WI38 (cell line): ENCODE data around the gene GIPC2.
"Not testable (repeated sequence)": the region's sequence is repeated elsewhere in the genome, so short reads cannot be mapped to it uniquely, and the experiment has no call there.

ENCODE experiments used
- H3K4me3 ChIP-seq: 2 replicates; pipeline ENCODE4 v1.5.1; 2011; ENCODE audit warnings: low read depth, mild to moderate bottlenecking, control low read depth, low read length
- TF ChIP-seq, protein P1 (sequence below): IDR thresholded peaks from 2 replicates; pipeline ENCODE4 v1.5.1; 2012; ENCODE audit warnings: low read depth, mild to moderate bottlenecking, control low read depth, low read length

Gene GIPC2

DNA sequence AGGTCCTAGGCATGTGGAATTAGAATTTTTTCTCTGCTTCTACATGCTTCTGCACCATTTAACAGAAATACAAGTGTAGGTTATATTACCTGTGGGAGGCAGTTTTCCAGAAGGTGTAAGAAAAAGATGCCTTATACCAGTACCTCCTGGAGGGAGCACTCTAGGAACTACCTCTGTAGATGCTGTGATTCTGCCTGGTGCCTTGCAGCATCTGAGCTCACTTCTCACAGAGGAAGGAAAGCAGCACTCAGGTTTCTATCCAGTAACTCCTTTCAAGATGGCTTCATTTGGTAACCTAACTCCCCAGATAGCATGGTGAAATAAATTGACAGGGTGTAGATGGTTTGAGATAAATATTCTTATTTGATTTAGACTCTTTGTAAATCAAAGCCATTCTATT lies 50.3 kb downstream of the GIPC2 start:
- no peak overlapping the region for H3K4me3 ChIP-seq
- TF ChIP-seq, protein P1, sequence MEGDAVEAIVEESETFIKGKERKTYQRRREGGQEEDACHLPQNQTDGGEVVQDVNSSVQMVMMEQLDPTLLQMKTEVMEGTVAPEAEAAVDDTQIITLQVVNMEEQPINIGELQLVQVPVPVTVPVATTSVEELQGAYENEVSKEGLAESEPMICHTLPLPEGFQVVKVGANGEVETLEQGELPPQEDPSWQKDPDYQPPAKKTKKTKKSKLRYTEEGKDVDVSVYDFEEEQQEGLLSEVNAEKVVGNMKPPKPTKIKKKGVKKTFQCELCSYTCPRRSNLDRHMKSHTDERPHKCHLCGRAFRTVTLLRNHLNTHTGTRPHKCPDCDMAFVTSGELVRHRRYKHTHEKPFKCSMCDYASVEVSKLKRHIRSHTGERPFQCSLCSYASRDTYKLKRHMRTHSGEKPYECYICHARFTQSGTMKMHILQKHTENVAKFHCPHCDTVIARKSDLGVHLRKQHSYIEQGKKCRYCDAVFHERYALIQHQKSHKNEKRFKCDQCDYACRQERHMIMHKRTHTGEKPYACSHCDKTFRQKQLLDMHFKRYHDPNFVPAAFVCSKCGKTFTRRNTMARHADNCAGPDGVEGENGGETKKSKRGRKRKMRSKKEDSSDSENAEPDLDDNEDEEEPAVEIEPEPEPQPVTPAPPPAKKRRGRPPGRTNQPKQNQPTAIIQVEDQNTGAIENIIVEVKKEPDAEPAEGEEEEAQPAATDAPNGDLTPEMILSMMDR: no peak

DNA sequence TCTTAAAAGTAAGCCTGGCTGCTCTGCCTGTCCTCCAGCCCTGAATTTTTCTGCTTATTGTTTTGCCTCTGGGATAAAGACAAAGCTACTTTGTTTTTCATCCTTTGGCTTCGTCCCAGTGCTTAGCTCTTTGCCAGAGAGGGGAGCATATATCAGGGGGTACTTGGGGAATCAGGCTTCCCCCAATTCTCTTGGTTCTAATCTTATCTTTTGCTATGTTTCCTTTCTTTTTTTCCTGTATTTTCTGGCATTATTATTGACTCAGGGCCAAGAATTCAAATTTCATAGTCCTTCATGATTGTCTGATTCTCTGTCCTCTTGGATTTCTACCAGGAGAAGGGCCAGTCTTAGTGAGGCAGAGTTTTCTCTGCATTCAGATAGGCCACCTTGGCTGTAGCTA lies 51.2 kb downstream of the GIPC2 start:
- no peak overlapping the region for H3K4me3 ChIP-seq
- TF ChIP-seq, protein P1: no peak

DNA sequence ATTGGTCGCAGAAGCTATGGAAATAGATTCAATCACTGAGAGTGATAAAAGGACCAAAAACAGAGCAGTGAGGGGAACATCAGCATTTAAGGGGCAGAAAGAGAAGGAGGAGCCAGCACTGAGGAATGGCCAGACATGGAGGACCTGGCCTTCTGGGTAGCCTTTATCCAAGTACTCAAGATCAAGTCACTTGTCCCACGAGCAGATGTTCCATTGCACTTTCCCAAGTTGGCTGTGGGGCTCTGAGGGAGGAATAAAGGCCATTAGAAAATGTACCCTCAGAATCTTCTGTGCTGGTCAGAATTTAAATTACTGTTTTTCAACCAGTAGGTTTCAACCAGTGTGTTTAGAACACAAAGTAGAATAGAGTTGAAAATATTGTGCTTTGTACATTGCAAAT lies 55.3 kb downstream of the GIPC2 start:
- H3K4me3 ChIP-seq: no peak overlapping the region
- TF ChIP-seq, protein P1: no peak

DNA sequence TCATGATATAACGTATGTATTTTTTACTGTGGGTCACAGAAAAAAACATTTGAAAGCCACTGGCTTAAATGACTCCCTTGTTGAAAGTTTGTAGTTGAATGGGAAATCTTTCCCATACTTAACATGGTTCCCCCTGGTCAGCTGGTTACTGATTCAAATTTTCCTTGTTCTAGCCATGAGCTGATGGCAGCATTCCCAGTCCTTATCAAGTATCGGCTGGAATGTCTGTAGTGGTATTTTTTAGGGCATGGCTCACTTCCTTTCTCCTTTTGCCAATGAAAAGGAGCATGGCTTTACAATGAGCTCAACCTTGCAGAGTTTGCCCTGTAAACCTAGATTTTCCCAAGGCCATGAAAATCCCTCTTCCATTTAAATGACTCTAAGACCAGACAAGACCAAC lies 55.7 kb downstream of the GIPC2 start:
- no peak overlapping the region for H3K4me3 ChIP-seq
- TF ChIP-seq, protein P1: no peak

DNA sequence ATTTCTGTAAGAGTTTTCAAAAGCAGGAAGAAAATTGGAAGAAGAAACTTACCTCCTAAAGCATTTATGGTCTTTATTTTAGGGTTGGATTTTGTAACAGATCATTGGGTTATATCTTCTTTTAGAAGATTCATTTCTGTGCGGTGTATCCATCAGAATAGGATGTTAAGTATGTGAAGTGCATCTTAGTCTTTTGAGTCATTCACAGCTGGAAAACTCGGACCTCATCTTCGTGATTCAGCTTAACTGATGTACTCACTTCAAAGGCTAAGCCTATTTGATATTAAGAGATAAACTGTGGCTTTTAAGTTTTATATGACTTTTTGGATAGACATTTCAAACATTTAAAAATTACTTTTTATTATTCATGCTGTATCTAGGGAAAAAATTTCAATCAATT lies 56.3 kb downstream of the GIPC2 start:
- no peak overlapping the region for H3K4me3 ChIP-seq
- TF ChIP-seq, protein P1: no peak

DNA sequence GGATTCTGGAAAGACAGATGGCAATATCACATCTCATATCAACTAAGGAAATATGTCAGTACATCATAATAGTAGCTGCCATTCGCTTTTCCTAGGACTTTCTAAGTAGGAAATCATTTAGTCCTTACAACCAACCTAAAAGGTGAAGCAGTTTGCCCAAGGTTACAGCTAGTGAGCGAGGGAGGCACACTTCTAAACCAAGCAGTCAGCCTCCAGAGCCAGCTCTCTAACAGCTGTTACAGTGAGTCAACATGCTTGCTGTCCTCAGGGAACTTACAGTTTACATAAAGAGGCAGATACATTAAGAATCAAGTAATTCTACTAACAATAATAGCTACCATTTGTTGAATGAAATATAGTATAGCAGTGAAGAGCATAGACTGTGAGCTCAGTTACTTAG lies 57.1 kb downstream of the GIPC2 start:
- TF ChIP-seq, protein P1: no peak

DNA sequence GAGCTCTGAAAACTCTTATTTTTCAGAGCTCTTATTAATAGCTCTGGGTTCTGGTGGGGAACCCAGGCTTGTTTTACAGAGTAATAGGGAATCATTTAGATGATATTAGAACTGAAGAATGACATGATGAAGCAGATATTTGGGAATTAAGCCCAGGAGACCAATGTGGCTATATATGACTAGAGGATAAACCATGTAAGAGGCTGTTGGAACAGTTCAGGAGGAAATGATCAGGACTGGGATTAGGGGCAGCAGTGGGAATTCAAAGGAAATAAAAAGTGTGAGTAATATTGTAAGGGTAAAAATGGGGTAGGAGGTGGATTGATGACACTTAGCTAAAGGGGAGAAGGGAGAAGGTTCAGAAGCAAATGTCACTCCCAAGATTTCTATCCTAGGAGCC lies 58.6 kb downstream of the GIPC2 start:
- H3K4me3 ChIP-seq: no peak overlapping the region
- TF ChIP-seq, protein P1: no peak

More for the DNA sequence above, 57.1 kb downstream of the GIPC2 start:
- no peak overlapping the region for H3K4me3 ChIP-seq

DNA sequence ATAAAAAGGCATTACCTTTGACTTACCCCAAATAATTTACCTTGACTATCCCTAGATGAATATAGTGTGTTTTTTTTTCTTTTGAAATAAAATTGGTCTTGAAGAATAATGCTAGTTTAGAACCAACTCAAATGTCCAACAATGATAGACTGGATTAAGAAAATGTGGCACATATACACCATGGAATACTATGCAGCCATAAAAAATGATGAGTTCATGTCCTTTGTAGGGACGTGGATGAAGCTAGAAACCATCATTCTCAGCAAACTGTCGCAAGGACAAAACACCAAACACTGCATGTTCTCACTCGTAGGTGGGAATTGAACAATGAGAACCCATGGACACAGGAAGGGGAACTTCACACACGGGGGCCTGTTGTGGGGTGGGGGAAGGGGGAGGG lies 63.9 kb downstream of the GIPC2 start:
- not testable (repeated sequence) for H3K4me3 ChIP-seq
